Measurements from ENCODE around the gene ASB18.

The ASB18 gene

DNA sequence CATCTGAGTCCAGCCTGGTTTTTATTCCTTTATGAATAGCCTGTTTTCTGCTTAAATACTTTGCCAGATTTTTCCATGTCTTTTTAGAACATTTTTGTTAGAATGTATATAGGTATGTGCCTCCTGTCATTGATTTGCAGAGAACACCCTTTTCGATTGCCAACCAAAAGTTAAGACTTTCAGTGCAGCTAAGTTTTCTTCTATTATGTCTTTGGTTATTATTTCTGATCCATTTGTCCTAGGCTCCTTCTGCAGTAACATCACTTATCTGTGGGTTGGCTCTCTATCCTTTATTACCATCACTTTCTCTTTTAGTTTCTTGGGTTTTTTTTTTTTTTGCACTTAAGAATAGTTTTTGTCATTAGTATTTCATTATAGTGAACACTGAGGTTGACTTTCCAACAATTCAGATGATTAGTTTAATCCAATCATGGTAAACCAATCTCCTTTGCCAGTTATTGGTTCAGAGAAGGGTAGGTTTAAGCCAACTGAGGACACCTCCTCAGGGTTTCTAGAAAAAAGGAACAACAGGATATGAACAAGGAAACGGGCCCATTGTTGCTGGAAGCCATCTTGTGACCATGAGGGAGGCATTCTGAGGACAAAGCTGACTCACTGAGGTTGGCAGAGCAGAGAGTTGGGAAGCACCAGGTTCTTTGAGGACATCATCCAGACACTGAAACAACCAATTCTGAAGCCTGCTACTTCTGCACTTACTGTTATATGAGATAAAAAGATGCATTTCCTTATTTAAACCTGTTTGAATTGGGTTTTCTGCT lies 58.1 kb downstream of the ASB18 start:
- no peak for DNase-seq

GRCh38 chr2:236204953-236205352 lies 59.3 kb downstream of the ASB18 start:
- DNase-seq: no peak

GRCh38 chr2:236200378-236200777 lies 63.8 kb downstream of the ASB18 start:
- no peak for DNase-seq

DNA sequence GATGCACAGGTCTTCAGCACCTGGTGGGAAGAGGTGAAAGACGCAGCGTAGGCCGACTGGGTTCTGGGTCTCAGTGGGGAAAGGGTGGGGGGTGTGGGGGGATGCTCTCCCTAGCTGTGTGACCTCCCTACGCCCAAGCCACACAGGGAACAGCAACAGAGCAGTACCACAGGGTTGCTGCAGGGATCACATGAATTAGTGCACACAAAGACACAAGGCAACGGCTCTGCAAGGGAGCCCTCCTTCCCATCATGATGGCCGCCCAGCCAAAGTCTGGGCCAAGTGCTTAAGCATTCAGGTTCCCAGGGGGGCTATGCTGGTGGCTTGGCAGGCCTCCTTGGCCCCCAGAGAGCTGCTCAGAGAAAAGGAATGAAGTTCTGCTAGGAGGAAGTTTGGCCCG lies 67.8 kb downstream of the ASB18 start:
- DNase-seq: no peak

- DNase-seq: no peak
Observed at GRCh38 chr2:236195726-236196125, 68.5 kb downstream of the ASB18 start.

GRCh38 chr2:236194786-236195185 lies 69.4 kb downstream of the ASB18 start:
- DNase-seq: no peak

DNA sequence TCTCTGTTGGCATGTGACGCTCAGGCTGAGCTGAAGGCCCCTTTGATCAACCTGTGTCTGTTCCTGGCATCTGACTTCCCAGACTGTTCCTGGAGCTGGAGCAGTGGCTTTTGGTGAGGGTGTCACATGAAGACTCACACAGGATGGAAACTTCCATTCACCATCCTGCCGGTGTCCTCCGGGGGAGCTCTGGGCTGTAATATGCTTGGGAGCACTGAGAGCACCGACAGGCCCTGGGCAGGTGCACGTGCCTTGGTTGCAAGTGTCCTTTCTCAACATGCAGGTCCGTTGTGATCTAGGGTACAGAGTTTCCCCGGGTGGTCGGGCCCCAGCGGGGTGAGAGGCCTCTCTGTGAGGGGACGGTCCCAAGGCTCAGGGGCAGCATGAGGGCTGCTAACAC lies 71.2 kb downstream of the ASB18 start:
- no peak for DNase-seq

DNA sequence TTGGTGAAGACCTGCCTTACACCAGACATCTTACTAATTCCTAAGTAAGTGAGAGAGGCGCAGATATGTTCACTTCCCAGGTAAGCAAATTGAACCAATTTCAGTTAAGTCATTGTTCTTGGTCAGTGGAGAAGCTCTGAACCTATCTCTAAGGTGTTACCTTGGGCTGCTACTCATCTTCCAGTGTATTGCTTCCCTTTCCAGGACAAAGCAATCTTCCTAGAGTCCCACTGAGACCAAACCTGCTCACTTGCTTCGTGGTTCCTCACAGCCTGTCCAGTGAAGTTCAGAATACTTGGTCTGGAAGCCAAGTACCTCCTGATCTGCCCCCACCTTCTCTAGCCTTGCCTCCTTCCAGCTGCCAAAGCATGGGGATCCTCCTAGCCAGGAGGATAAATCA lies 73.5 kb downstream of the ASB18 start:
- no peak for DNase-seq

DNA sequence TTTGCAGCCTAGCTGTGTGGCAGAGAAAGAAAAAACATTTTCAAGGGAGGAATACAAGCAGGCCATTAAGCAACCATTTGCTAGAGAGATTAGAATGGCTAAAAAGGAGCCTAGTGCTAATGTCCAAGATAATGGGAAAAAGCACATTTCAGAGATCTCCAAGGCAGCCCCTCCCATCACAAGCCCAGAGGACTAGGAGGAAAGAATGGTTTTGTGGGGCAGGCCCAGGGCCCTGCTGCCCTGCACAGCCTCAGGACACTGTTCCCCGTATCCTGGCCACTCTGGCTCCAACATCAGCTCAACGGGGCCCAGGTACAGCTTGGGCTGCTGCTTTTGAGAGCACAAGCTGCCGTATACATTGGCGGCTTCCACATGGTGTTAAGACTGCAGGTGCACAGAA lies 79.5 kb downstream of the ASB18 start:
- no peak for DNase-seq

DNA sequence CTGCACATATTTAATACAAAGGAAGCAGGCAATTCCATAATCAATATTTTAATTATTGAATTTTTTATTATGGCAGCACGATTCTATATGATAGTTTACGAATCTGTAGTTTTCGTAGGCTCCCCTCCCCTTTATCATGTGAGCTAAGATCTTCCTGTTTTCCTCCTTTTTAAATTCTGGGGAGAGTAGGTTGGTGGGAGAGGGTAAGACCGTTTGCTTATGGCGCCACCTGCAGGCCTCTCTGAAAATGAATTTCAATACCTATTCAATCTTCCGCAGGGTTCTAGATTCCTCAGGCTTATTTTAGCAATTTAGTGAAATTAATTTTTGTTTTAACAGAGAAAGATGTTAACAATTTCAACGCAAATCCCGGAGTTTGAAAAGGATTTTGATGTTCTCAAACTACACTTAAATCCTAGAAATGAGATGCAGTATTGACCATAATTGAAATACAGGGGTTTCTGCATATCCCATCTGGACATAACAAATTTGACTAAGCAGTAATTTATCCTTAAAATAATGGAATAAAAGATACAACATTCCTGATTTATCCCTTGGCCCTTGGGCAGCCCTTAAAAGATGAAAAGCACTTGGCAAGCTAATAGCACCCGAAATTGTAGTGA lies 83.3 kb downstream of the ASB18 start:
- DNase-seq: no peak

DNA sequence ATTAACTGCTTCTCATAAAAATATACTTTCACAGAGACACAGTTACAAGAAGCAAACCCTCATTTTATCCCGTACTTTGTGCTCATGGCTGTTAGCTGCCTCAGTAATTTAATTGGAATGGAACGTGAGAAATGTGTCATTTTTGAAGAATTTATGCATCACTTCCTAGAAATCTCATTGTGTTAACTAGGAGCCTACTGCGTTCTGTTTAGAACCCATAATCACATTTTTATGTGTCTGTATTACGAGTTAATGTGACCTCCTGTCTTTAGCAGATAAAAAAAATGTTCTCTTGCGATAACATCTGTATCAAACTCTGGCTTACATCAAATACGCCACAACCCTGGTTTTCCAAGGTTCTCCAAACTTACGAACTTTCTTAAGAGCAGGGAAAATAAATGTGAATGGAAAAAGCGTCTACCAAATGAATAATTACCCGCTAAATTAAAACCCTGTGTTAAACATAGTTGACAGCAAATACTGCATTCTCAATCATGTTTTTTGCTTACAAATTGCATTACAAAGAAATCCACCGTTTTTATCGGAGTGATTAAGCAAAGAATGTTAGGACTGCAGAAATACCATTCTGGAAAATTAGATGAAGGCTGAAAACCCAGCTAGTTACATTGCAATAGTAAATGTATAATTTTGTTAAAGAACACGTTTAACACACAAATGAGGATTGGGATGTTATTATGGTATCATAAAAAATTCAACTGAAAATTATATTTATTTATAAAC lies 84.0 kb downstream of the ASB18 start:
- no peak for DNase-seq

DNA sequence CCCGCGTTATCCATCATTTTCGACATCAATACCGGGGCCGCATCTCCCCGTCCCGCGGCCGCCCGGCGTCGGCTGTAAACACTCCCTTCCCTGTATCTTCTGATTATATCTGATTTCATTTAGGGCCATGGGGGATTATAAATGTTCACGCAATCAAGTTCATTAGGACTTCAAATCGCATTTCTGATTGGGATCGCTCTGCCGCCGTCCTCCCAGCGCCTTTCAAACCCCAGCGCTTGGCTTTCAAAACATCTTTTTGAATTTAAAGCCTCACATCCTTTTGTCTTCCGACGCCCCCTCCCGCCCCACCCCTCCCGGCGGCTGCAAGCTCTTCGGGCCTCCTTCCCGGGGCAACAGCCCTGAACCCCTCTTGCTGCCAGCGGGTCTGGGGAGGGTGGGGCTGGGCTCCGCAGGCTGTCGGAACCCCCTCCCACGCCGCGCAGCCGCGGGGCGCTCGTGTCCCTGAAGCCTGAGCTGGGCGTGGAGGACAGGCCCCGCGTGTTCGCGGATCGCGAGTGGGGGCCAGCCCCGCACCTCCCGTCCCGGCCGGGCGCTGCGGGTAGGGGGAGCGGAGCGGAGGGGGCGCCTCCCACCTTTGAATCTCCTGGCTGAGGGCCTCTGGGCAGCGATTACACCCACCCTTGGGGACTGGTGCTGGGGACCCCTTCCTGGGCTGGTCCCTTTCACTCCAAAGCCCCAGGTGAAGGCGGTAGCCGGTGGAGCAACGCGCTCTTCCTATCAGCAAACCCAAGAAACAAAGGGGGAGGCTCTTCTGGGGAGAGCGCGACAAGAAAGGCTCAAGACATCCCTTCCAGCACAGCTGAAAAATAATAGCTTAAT lies 84.8 kb downstream of the ASB18 start:
- DNase-seq: no peak

GRCh38 chr2:236178890-236179235 lies 85.3 kb downstream of the ASB18 start:
- no peak for DNase-seq

- DNase-seq: no peak
Observed at GRCh38 chr2:236177967-236178889, 86.0 kb downstream of the ASB18 start.

- DNase-seq: no peak
Observed at GRCh38 chr2:236177604-236177966, 86.6 kb downstream of the ASB18 start.

- DNase-seq: no peak
Observed at GRCh38 chr2:236176951-236177350, 87.3 kb downstream of the ASB18 start.

DNA sequence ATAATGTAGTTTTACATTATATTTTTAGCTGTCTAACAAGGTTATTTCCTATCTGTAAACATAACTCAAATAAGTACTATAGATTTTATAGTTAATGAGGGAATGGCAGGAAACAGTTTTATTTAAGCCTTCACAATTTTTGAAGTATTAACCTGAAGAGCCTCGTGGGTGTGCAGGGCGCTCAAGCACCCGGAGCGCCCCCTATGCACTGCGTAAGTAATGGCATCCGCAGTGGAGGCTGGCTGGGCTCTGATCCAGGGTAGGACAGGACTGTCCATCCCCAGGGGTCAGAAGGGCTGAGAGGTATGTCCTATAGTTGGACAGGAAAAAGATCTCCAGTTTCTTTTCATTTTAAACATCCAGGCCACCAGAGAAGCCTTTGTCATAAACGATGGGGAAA lies 87.8 kb downstream of the ASB18 start:
- no peak for DNase-seq

DNA sequence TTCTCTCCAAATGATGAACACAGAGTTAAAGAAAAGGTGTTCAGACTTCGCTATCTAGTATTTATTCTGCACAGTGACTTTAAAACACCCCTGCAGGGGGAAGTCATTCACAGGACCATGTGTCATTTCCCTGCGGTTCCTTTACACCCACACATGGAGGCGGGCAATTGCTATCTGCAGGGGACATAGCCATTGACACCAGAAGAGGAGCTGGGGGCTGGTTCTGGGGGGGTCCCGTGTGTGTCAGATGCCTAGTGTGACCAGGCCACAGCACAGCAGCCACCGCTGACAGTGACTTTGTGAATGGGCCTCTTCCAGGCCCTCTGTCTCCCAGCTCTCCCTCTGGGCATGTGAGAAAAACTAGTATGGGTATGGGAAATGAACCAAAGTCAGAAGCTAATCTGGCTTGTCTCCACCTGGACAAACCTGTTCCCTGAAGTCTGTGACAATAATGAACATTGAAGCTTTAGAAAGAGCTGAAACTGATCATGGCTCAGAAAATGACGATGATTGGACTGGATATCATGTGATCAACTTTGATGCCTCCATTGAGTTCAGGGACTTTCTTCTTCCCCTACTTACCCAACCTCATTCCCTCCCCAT lies 88.6 kb downstream of the ASB18 start:
- DNase-seq: no peak

DNA sequence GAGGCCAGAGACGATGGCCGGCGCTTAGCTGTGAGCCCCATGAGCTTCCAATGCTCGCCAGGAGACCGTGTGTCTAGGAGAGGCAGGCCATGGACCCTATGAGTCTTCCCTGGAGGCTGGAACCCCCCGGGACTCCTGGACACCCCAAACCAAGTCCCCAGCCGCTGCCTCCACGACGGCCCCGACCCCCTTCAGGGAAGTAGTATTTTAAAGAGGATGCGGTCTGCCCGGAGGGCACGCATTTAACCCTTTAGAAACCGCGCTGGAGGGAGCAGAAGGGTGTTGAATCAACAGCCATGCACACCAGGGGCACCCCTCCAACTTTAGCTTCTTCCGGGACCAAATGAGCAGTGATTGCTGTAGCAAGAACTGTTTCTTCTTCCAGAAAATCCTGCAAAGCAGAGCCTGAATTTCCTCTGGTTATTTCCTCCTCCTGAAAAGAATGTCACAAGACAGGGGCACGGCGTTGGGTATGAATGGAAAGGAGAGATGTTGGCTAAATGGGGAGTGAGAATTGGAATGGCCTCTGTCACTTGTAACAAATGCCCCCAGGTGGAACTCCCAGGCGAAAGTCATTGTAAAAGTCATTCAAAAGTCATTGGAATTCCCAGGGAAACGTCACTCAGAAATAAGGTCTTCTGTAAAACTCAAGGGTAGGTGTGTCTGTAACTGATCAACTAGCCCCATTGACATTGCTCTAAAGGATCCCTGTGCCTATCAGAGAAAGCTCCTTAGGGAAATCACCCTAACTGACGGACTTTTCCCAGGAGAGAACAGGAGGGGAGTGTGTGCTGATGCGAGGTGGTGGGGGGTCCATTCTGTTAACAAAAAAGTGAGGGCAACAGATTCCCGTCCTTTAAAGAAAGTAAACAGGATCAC lies 90.2 kb downstream of the ASB18 start:
- DNase-seq: no peak

GRCh38 chr2:236173036-236173728 lies 91.0 kb downstream of the ASB18 start:
- DNase-seq: no peak

Data from activated gamma-delta T cell treated with Interleukin-2 at 50 U/mL for 16 hours (primary cell).